8988T (cell line): ENCODE data around the gene LRRC57.

Source experiments
- DNase-seq: peaks from one replicate; pipeline ENCODE4 v3.0.0; 2011

LRRC57 gene

GRCh38 chr15:42549741-42550392 is 1.3 kb upstream of the LRRC57 start:
- no peak for DNase-seq

GRCh38 chr15:42549032-42549491 is 469 bp upstream of the LRRC57 start:
- DNase-seq = no peak

GRCh38 chr15:42547918-42548248 is 710 bp downstream of the LRRC57 start:
- no peak for DNase-seq

GRCh38 chr15:42544853-42545629 is 3.6 kb downstream of the LRRC57 start:
- no peak for DNase-seq

- no peak for DNase-seq
Measured at GRCh38 chr15:42533246-42533645, 15.3 kb downstream of the LRRC57 start.

- no peak for DNase-seq
Measured at GRCh38 chr15:42528970-42529369, 19.6 kb downstream of the LRRC57 start.

- DNase-seq = no peak
Measured at GRCh38 chr15:42523331-42523730, 25.3 kb downstream of the LRRC57 start.

GRCh38 chr15:42511007-42511391 is 37.6 kb downstream of the LRRC57 start:
- DNase-seq = no peak

- DNase-seq = no peak
Measured at GRCh38 chr15:42510258-42511006, 38.2 kb downstream of the LRRC57 start.

- DNase-seq = no peak
Measured at GRCh38 chr15:42508263-42508690, 40.3 kb downstream of the LRRC57 start.

GRCh38 chr15:42507514-42507913 is 41.1 kb downstream of the LRRC57 start:
- no peak for DNase-seq

GRCh38 chr15:42504631-42505030 is 44.0 kb downstream of the LRRC57 start:
- no peak for DNase-seq

GRCh38 chr15:42503825-42504224 is 44.8 kb downstream of the LRRC57 start:
- no peak for DNase-seq

GRCh38 chr15:42502477-42502876 is 46.1 kb downstream of the LRRC57 start:
- DNase-seq = no peak

- no peak for DNase-seq
Measured at GRCh38 chr15:42499858-42500609, 48.6 kb downstream of the LRRC57 start.

GRCh38 chr15:42498212-42499068 is 50.2 kb downstream of the LRRC57 start:
- DNase-seq = no peak

- peak; percentile 85 for DNase-seq
Measured at GRCh38 chr15:42495361-42496212, 53.0 kb downstream of the LRRC57 start, which contains the start of gene SNAP23. TSS of gene SNAP23 (plus strand) at chr15:42495634. CDS start at chr15:42511847, 16,213 bp downstream.

GRCh38 chr15:42494998-42495360 is 53.6 kb downstream of the LRRC57 start:
- DNase-seq = no peak

- no peak for DNase-seq
Measured at GRCh38 chr15:42493679-42494078, 54.9 kb downstream of the LRRC57 start.

- DNase-seq = peak; percentile 17
Measured at GRCh38 chr15:42491539-42492225, 56.9 kb downstream of the LRRC57 start.
